Measurements from ENCODE around the gene CA14. TPM values are rescaled to one million over a fixed set of nuclear protein-coding genes. Genes with fewer than 3 reads are reported as not detected.

The CA14 gene
- total and polyA plus RNA-seq, 9 of the 15 experiments (the other 6 are each of a cell fraction or from before 2014, with no cell fraction given), result 0.13 to 0.57 (median 0.26) TPM; not detected in 1

DNA sequence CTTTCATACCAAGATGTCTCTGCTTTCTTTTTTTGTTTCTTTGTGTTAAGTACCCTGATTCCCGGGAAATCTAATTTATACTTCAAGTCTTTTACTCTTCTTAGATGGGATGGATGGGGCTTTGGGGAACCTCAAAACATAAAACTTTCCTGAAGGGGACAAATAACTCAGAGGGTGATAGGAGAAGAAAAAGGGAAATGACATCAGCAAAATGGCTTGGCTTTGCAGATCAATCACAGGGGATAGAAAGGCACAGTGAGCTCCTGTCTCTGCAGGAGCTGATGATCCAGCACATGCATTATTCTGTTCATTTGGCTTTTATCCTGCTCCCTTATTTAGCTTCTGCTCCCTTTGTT is 1.4 kb upstream of the CA14 start:
- H4K20me1 ChIP-seq (replicated peaks; ENCODE audit: control insufficient read depth, insufficient read depth, low read length), result no peaks in the 10 kb centered on the region
- no TSS peak for BruUV-seq (replicated peaks)

More for the DNA sequence above, 1.4 kb upstream of the CA14 start:
- no peak overlapping the region for H3K9ac ChIP-seq (ENCODE audit: insufficient read depth in 1 of 2, low read depth in 2 of 2, low read length in 2 of 2)
- H3K36me3 ChIP-seq (ENCODE audit: control insufficient read depth, insufficient read depth, low read length), result no peaks in the 10 kb centered on the region
- H3K79me2 ChIP-seq (ENCODE audit: control insufficient read depth, insufficient read depth, low read length), result no peaks in the 10 kb centered on the region
- intact Hi-C loops (cut with micrococcal nuclease), result loop anchor here (5.0 to 10.0 kb wide), 4 partner anchors 66 to 741 kb away; partner anchors contain the start of genes ADAMTSL4 and PRPF3
- TF ChIP-seq FOXJ2 (tag; IDR thresholded peaks at IDR 0.05), result 0 out of 2 replicates have a peak, but pooled peaks have one; percentile 18
- TF ChIP-seq ESRRA (IDR thresholded peaks at IDR 0.05; ENCODE audit: borderline replicate concordance, low read depth), result 0 out of 2 replicates have a peak, but pooled peaks have one; percentile 5
- no peak for TF ChIP-seq POLR3A (IDR thresholded peaks at IDR 0.05; ENCODE audit: borderline replicate concordance, extremely low read depth, insufficient read depth, insufficient read length)
- TF ChIP-seq ELF2 (CRISPR knock-in tag; IDR thresholded peaks at IDR 0.05), result no peak
- 0 out of 2 replicates have a peak, but pooled peaks have one; percentile 42 for TF ChIP-seq BRD4 (IDR thresholded peaks at IDR 0.05)
- in situ Hi-C loops (cut with MboI), result loop anchor here (5.0 kb wide), 1 partner anchor 741 kb away; no protein-coding TSS in a partner anchor
- FAIRE-seq (no peak), ATAC-seq (no peak), DNase-seq (ENCODE audit: extremely low read depth in 1 of 4, low spot score in 3 of 4) (no peak)
- H3K27ac ChIP-seq (ENCODE audit: extremely low read depth, low read depth, low read length), result no peak overlapping the region
- CTCF ChIA-PET (ENCODE audit: low intra/inter-chr PET ratio), result interaction anchor here (0.6 to 2.6 kb wide), 11 partner anchors 24 to 750 kb away, joined by 3 to 43 read pairs (median 4); partner anchors contain the start of genes CIART, FALEC and MINDY1
- H2AFZ ChIP-seq (ENCODE audit: low read depth, low read length), result no peak overlapping the region
- H3K27me3 ChIP-seq (ENCODE audit: control insufficient read depth in 2 of 2, insufficient read depth in 2 of 2, low read length in 2 of 2), result peaks cover 0 to 4% of the 10 kb centered on the region in 2 experiments; a peak in 1 of 5 replicates
- POLR2A ChIA-PET, result interaction anchor here (0.7 to 1.9 kb wide), 12 partner anchors 10 to 752 kb away, joined by 3 to 5 read pairs (median 3); partner anchors contain the start of genes APH1A, C1orf54 and PRUNE1
- no peak overlapping the region for H3K4me2 ChIP-seq (ENCODE audit: insufficient read depth, low read length)
- no peak overlapping the region for H3K4me3 ChIP-seq
- H3K4me1 ChIP-seq (replicated peaks in 1 of 2; ENCODE audit: control insufficient read depth in 2 of 2, insufficient read depth in 2 of 2, low read length in 2 of 2), result peaks cover 23 to 26% of the 10 kb centered on the region in 2 experiments
- no peaks in the 10 kb centered on the region for H3K9me3 ChIP-seq (replicated peaks; ENCODE audit: control insufficient read depth, insufficient read depth, low read depth, low read length)
- no peaks in the 10 kb centered on the region for H3K9me1 ChIP-seq (ENCODE audit: control insufficient read depth, insufficient read depth, low read length)
- WGBS (ENCODE audit: insufficient coverage, low coverage, missing lambda C conversion rate), result 0% methylated on average over 1 of the region's 1 CpG

All from K562 (cell line).